WTC11 (cell line): ENCODE data around the gene KDM4B. TPM values are rescaled to one million over a fixed set of nuclear protein-coding genes. Genes with fewer than 3 reads are reported as not detected.

Experiments used
- ATAC-seq: fragments of 200-7000 bp; cut with Tn5 transposase; 2 replicates; pipeline ENCODE4 v1.10.0; 2021; ENCODE audit warnings: mild to moderate bottlenecking, moderate library complexity
- CTCF ChIA-PET: fragments of 300-600 bp; sonication (Branson Sonifier 250); formaldehyde crosslinking; loops from one replicate; lab custom pipeline; 2021; ENCODE audit warnings: antibody characterized with exemption; lab: Charles Lee
- POLR2A ChIA-PET: fragments of 350-600 bp; sonication (Branson Sonifier 250); formaldehyde crosslinking; loops from one replicate; lab custom pipeline; 2021; ENCODE audit warnings: antibody characterized with exemption; lab: Charles Lee
- DNase-seq: peaks from one replicate; pipeline ENCODE4 v3.0.0; 2021; ENCODE audit warnings: low spot score
- H3K27ac Mint-ChIP-seq: 2 replicates; pipeline ENCODE4 v1.8.0; 2021; ENCODE audit warnings: mixed read lengths
- H3K27me3 Mint-ChIP-seq: 2 replicates; pipeline ENCODE4 v1.8.0; 2021; ENCODE audit warnings: low read depth, mild to moderate bottlenecking, moderate library complexity, mixed read lengths
- H3K36me3 Mint-ChIP-seq: 2 replicates; pipeline ENCODE4 v1.8.0; 2021; ENCODE audit warnings: mixed read lengths
- H3K4me1 Mint-ChIP-seq: 2 replicates; pipeline ENCODE4 v1.8.0; 2022; ENCODE audit warnings: mixed read lengths
- H3K4me3 Mint-ChIP-seq: 2 replicates; pipeline ENCODE4 v1.8.0; 2021; ENCODE audit warnings: mild to moderate bottlenecking, moderate library complexity, mixed read lengths
- H3K9me3 Mint-ChIP-seq: 2 replicates; pipeline ENCODE4 v1.8.0; 2021; ENCODE audit warnings: mixed read lengths
- AFF4 ChIP-seq: sonication (generic); formaldehyde crosslinking; IDR thresholded peaks from 2 replicates; pipeline ENCODE4 v1.8.1; 2023; ENCODE audit warnings: mild to moderate bottlenecking, missing genetic modification reagents, borderline replicate concordance
- ATF2 ChIP-seq: sonication (generic); formaldehyde crosslinking; IDR thresholded peaks from 2 replicates; pipeline ENCODE4 v1.8.1; 2022; ENCODE audit warnings: low read depth, missing genetic modification reagents, borderline replicate concordance
- CDX4 ChIP-seq: fragments of 250-450 bp; sonication (Bioruptor Pico); IDR thresholded peaks from 2 replicates; pipeline ENCODE4 v1.9.0; 2021; ENCODE audit warnings: moderate library complexity, mild to moderate bottlenecking, inconsistent platforms, borderline replicate concordance
- CTCF ChIP-seq: fragments of 200-600 bp; IDR thresholded peaks from 2 replicates; pipeline ENCODE4 v1.8.0; 2022; ENCODE audit warnings: antibody characterized with exemption
- GTF2I ChIP-seq: fragments of 250-450 bp; sonication (Bioruptor Pico); conservative IDR thresholded peaks from 2 replicates; pipeline ENCODE4 v1.4.0; 2021; ENCODE audit warnings: mild to moderate bottlenecking
- HMGA2 ChIP-seq: fragments of 250-450 bp; sonication (Bioruptor Pico); IDR thresholded peaks from 2 replicates; pipeline ENCODE4 v1.4.0; 2021; ENCODE audit warnings: mild to moderate bottlenecking, moderate library complexity
- MLX ChIP-seq: sonication (generic); formaldehyde crosslinking; IDR thresholded peaks from 2 replicates; pipeline ENCODE4 v1.8.1; 2023; ENCODE audit warnings: mild to moderate bottlenecking, missing genetic modification reagents, moderate library complexity
- NFE2L1 ChIP-seq: sonication (generic); formaldehyde crosslinking; IDR thresholded peaks from 2 replicates; pipeline ENCODE4 v1.8.1; 2023; ENCODE audit warnings: missing genetic modification reagents
- NR3C1 ChIP-seq: sonication (generic); formaldehyde crosslinking; conservative IDR thresholded peaks from 2 replicates; pipeline ENCODE4 v1.8.1; 2023; ENCODE audit warnings: low read depth, mild to moderate bottlenecking, missing genetic modification reagents
- OVOL2 ChIP-seq: fragments of 250-450 bp; sonication (Bioruptor Pico); IDR thresholded peaks from 2 replicates; pipeline ENCODE4 v1.9.0; 2021; ENCODE audit warnings: mild to moderate bottlenecking, borderline replicate concordance
- PRDM15 ChIP-seq: sonication (generic); formaldehyde crosslinking; IDR thresholded peaks from 2 replicates; pipeline ENCODE4 v1.8.0; 2022; ENCODE audit warnings: missing genetic modification reagents
- USF1 ChIP-seq: sonication (generic); formaldehyde crosslinking; IDR thresholded peaks from 2 replicates; pipeline ENCODE4 v1.8.0; 2022; ENCODE audit warnings: mild to moderate bottlenecking, missing genetic modification reagents
- USF2 ChIP-seq: sonication (generic); formaldehyde crosslinking; IDR thresholded peaks from 2 replicates; pipeline ENCODE4 v1.8.1; 2023; ENCODE audit warnings: mild to moderate bottlenecking, missing genetic modification reagents, moderate library complexity
- ZBTB21 ChIP-seq: sonication (generic); formaldehyde crosslinking; IDR thresholded peaks from 2 replicates; pipeline ENCODE4 v1.8.1; 2023; ENCODE audit warnings: mild to moderate bottlenecking, missing genetic modification reagents, borderline replicate concordance
- ZNF281 ChIP-seq: sonication (generic); formaldehyde crosslinking; IDR thresholded peaks from 2 replicates; pipeline ENCODE4 v1.8.0; 2023; ENCODE audit warnings: mild to moderate bottlenecking, missing genetic modification reagents
- total RNA-seq: library from RNA; stranded (reverse); gene quantifications from 3 replicates; pipeline ENCODE4 v1.2.3, GENCODE V29; 2021

KDM4B gene
- total RNA-seq, 1 experiment from 2014 or later = 43.2 TPM

GRCh38 chr19:5154129-5154798 is 185.4 kb downstream of the KDM4B start:
- peaks cover 13% of the 10 kb centered on the region for H3K4me1 Mint-ChIP-seq
- H3K4me3 Mint-ChIP-seq = no peak overlapping the region
- peaks cover 5% of the 10 kb centered on the region for H3K27me3 Mint-ChIP-seq
- DNase-seq (peak; percentile 90), ATAC-seq (peak; percentile 87)
- ChIA-PET CTCF (interaction anchor here (0.5 to 2.3 kb wide), 48 partner anchors 9 to 350 kb away, joined by 3 to 31 read pairs (median 4); no protein-coding TSS in a partner anchor), POLR2A (no interaction called here)
- H3K36me3 Mint-ChIP-seq = peaks cover 16% of the 10 kb centered on the region
- H3K27ac Mint-ChIP-seq = no peak overlapping the region
- H3K9me3 Mint-ChIP-seq = peaks cover 9% of the 10 kb centered on the region
- no peak for TF ChIP-seq NFE2L1
- TF ChIP-seq USF2 (CRISPR knock-in tag) = 0 out of 2 replicates have a peak, but pooled peaks have one; percentile 18
- peak; percentile 63 for TF ChIP-seq CTCF
- TF ChIP-seq PRDM15 = no peak
- TF ChIP-seq GTF2I = 0 out of 2 replicates have a peak, but pooled peaks have one; percentile 9
- no peak for TF ChIP-seq HMGA2 (CRISPR knock-in tag)
- TF ChIP-seq, all 79 proteins: peak for 3

GRCh38 chr19:5154799-5155426 is 186.0 kb downstream of the KDM4B start:
- peaks cover 8% of the 10 kb centered on the region for H3K27me3 Mint-ChIP-seq
- TF ChIP-seq MLX (CRISPR knock-in tag) (no peak), OVOL2 (CRISPR knock-in tag) (no peak), AFF4 (CRISPR knock-in tag) (no peak), GTF2I (no peak), NR3C1 (CRISPR knock-in tag) (no peak), USF1 (CRISPR knock-in tag) (no peak), ZBTB21 (CRISPR knock-in tag) (no peak), ATF2 (CRISPR knock-in tag) (no peak), ZNF281 (CRISPR knock-in tag) (no peak), CDX4 (CRISPR knock-in tag) (no peak)

More at GRCh38 chr19:5154799-5155426, 186.0 kb downstream of the KDM4B start:
- no peak for DNase-seq
- Mint-ChIP-seq H3K36me3 (peaks cover 19% of the 10 kb centered on the region), H3K4me1 (peaks cover 13% of the 10 kb centered on the region), H3K4me3 (no peak overlapping the region), H3K27ac (no peak overlapping the region), H3K9me3 (peaks cover 14% of the 10 kb centered on the region)
- ChIA-PET CTCF (interaction anchor here (0.5 to 2.3 kb wide), 48 partner anchors 8 to 345 kb away, joined by 3 to 31 read pairs (median 4); no protein-coding TSS in a partner anchor), POLR2A (no interaction called here)
- no peak for ATAC-seq
